ENCODE results near the gene VPS37B. TPM values are rescaled to one million over a fixed set of nuclear protein-coding genes. Genes with fewer than 3 reads are reported as not detected.

Gene VPS37B
- total RNA-seq, 1 experiment from 2014 or later, result not detected

DNA sequence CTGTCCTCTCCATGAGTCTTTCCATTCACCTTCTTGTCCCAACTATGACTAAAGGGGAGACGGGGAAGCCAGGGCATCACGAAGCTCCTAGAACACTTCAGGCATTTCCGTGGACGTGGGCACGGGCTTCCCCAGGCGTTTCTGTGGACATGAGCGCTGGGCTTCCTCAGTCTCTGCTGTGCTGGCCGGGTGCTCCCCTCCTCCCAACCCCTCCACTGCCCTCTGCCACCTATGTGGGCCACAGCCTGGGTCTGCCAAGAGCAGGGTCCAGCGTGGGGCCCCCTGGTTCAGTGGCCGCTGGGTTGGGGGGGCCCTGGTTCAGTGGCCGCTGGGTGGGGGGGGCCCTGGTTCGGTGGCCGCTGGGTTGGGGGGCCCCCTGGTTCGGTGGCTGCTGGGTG lies 45.9 kb downstream of the VPS37B start:
- Histone ChIP-seq H3K79me2 (ENCODE audit: low read length) (no peaks in the 10 kb centered on the region), H3K36me3 (ENCODE audit: insufficient read depth, low read length) (no peaks in the 10 kb centered on the region)

GRCh38 chr12:122849352-122850047 lies 46.4 kb downstream of the VPS37B start:
- Histone ChIP-seq H3K9ac (ENCODE audit: low read length) (no peak overlapping the region), H3K4me3 (ENCODE audit: low read length) (no peak overlapping the region), H4K20me1 (ENCODE audit: insufficient read depth, low read depth, low read length) (no peaks in the 10 kb centered on the region; the same call in 1 of the 2 replicates), H3K79me2 (ENCODE audit: low read length) (no peaks in the 10 kb centered on the region), H3K9me2 (replicated peaks; ENCODE audit: insufficient read depth, low read length) (no peaks in the 10 kb centered on the region), H3K27ac (ENCODE audit: low read length) (no peak overlapping the region), H2AFZ (ENCODE audit: low read length) (no peak overlapping the region), H3K36me3 (ENCODE audit: insufficient read depth, low read length) (no peaks in the 10 kb centered on the region), H3K4me2 (ENCODE audit: low read depth, low read length, poor library complexity, severe bottlenecking) (no peak overlapping the region), H3K4me1 (ENCODE audit: low read length) (no peaks in the 10 kb centered on the region), H3K9me3 (ENCODE audit: low read length) (no peaks in the 10 kb centered on the region), H3K27me3 (ENCODE audit: low read length) (no peaks in the 10 kb centered on the region)
- no peak for DNase-seq

More for the DNA sequence above, 45.9 kb downstream of the VPS37B start:
- Histone ChIP-seq H3K4me2 (ENCODE audit: low read depth, low read length, poor library complexity, severe bottlenecking) (no peak overlapping the region), H3K9ac (ENCODE audit: low read length) (no peak overlapping the region), H3K9me3 (ENCODE audit: low read length) (no peaks in the 10 kb centered on the region), H2AFZ (ENCODE audit: low read length) (no peak overlapping the region), H3K27me3 (ENCODE audit: low read length) (no peaks in the 10 kb centered on the region), H3K4me1 (ENCODE audit: low read length) (no peaks in the 10 kb centered on the region), H3K27ac (ENCODE audit: low read length) (no peak overlapping the region), H4K20me1 (ENCODE audit: insufficient read depth, low read depth, low read length) (no peaks in the 10 kb centered on the region; the same call in 1 of the 2 replicates), H3K4me3 (ENCODE audit: low read length) (no peak overlapping the region), H3K9me2 (replicated peaks; ENCODE audit: insufficient read depth, low read length) (no peaks in the 10 kb centered on the region)
- no peak for DNase-seq

- Histone ChIP-seq H2AFZ (ENCODE audit: low read length) (no peak overlapping the region), H4K20me1 (ENCODE audit: insufficient read depth, low read depth, low read length) (no peaks in the 10 kb centered on the region; the same call in 1 of the 2 replicates), H3K27ac (ENCODE audit: low read length) (no peak overlapping the region), H3K79me2 (ENCODE audit: low read length) (no peaks in the 10 kb centered on the region), H3K4me3 (ENCODE audit: low read length) (no peak overlapping the region), H3K9ac (ENCODE audit: low read length) (no peak overlapping the region), H3K9me2 (replicated peaks; ENCODE audit: insufficient read depth, low read length) (no peaks in the 10 kb centered on the region), H3K36me3 (ENCODE audit: insufficient read depth, low read length) (no peaks in the 10 kb centered on the region), H3K27me3 (ENCODE audit: low read length) (no peaks in the 10 kb centered on the region), H3K4me2 (ENCODE audit: low read depth, low read length, poor library complexity, severe bottlenecking) (no peak overlapping the region), H3K4me1 (ENCODE audit: low read length) (no peaks in the 10 kb centered on the region), H3K9me3 (ENCODE audit: low read length) (no peaks in the 10 kb centered on the region)
- no peak for DNase-seq
Observed at GRCh38 chr12:122848471-122849351, 47.2 kb downstream of the VPS37B start.

DNA sequence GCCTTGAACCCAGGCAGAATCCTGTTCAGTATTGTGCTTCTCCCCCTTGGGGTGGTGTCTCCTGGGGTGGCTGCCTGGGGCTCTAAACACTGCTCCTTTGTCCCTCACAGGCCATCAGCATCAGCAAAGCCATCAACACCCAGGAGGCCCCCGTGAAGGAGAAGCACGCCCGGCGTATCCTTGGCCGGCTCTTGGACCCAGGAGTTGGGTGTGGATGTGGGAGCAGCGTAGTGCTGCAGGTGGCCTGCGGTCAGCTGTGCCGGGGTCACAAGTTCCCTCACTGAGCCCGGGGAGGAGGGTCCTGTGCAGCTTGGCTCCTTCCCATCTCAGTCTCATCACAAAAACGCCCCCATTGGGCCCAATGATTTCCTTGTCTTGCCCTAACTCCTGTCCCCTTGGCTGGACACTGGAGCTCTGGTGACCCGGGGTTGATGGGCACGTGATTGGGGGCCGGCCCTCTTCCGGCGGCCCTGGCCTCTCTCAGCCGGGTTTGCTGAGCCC lies 48.0 kb downstream of the VPS37B start:
- H3K36me3 ChIP-seq (ENCODE audit: insufficient read depth, low read length), result no peaks in the 10 kb centered on the region
- H3K27me3 ChIP-seq (ENCODE audit: low read length), result no peaks in the 10 kb centered on the region

GRCh38 chr12:122847516-122847836 lies 48.4 kb downstream of the VPS37B start:
- no peak overlapping the region for H3K27ac ChIP-seq (ENCODE audit: low read length)
- H3K9me2 ChIP-seq (replicated peaks; ENCODE audit: insufficient read depth, low read length), result no peaks in the 10 kb centered on the region
- H2AFZ ChIP-seq (ENCODE audit: low read length), result no peak overlapping the region
- no peak overlapping the region for H3K4me3 ChIP-seq (ENCODE audit: low read length)
- no peaks in the 10 kb centered on the region for H3K79me2 ChIP-seq (ENCODE audit: low read length)
- no peaks in the 10 kb centered on the region for H3K9me3 ChIP-seq (ENCODE audit: low read length)
- no peaks in the 10 kb centered on the region for H3K4me1 ChIP-seq (ENCODE audit: low read length)
- H3K4me2 ChIP-seq (ENCODE audit: low read depth, low read length, poor library complexity, severe bottlenecking), result no peak overlapping the region
- H3K9ac ChIP-seq (ENCODE audit: low read length), result no peak overlapping the region
- H3K36me3 ChIP-seq (ENCODE audit: insufficient read depth, low read length), result no peaks in the 10 kb centered on the region
- no peaks in the 10 kb centered on the region; the same call in 1 of the 2 replicates for H4K20me1 ChIP-seq (ENCODE audit: insufficient read depth, low read depth, low read length)
- H3K27me3 ChIP-seq (ENCODE audit: low read length), result no peaks in the 10 kb centered on the region
- DNase-seq, result no peak

More for the DNA sequence above, 48.0 kb downstream of the VPS37B start:
- Histone ChIP-seq H4K20me1 (ENCODE audit: insufficient read depth, low read depth, low read length) (no peaks in the 10 kb centered on the region; the same call in 1 of the 2 replicates), H3K27ac (ENCODE audit: low read length) (no peak overlapping the region), H3K9me3 (ENCODE audit: low read length) (no peaks in the 10 kb centered on the region), H3K4me1 (ENCODE audit: low read length) (no peaks in the 10 kb centered on the region), H3K79me2 (ENCODE audit: low read length) (no peaks in the 10 kb centered on the region), H2AFZ (ENCODE audit: low read length) (no peak overlapping the region), H3K4me2 (ENCODE audit: low read depth, low read length, poor library complexity, severe bottlenecking) (no peak overlapping the region), H3K4me3 (ENCODE audit: low read length) (no peak overlapping the region), H3K9me2 (replicated peaks; ENCODE audit: insufficient read depth, low read length) (no peaks in the 10 kb centered on the region), H3K9ac (ENCODE audit: low read length) (no peak overlapping the region)
- DNase-seq, result no peak

- no peak for DNase-seq
- Histone ChIP-seq H4K20me1 (ENCODE audit: insufficient read depth, low read depth, low read length) (peaks cover 5% of the 10 kb centered on the region; the same call in 1 of the 2 replicates), H3K4me1 (ENCODE audit: low read length) (no peaks in the 10 kb centered on the region), H3K27me3 (ENCODE audit: low read length) (no peaks in the 10 kb centered on the region), H2AFZ (ENCODE audit: low read length) (no peak overlapping the region), H3K36me3 (ENCODE audit: insufficient read depth, low read length) (no peaks in the 10 kb centered on the region), H3K9ac (ENCODE audit: low read length) (no peak overlapping the region), H3K4me3 (ENCODE audit: low read length) (no peak overlapping the region), H3K79me2 (ENCODE audit: low read length) (no peaks in the 10 kb centered on the region), H3K9me2 (replicated peaks; ENCODE audit: insufficient read depth, low read length) (no peaks in the 10 kb centered on the region), H3K27ac (ENCODE audit: low read length) (no peak overlapping the region), H3K4me2 (ENCODE audit: low read depth, low read length, poor library complexity, severe bottlenecking) (no peak overlapping the region), H3K9me3 (ENCODE audit: low read length) (no peaks in the 10 kb centered on the region)
Observed at GRCh38 chr12:122846622-122847515, 49.1 kb downstream of the VPS37B start.

- Histone ChIP-seq H3K4me1 (ENCODE audit: low read length) (no peaks in the 10 kb centered on the region), H3K79me2 (ENCODE audit: low read length) (no peaks in the 10 kb centered on the region), H3K36me3 (ENCODE audit: insufficient read depth, low read length) (no peaks in the 10 kb centered on the region), H3K27ac (ENCODE audit: low read length) (no peak overlapping the region), H3K9me2 (replicated peaks; ENCODE audit: insufficient read depth, low read length) (no peaks in the 10 kb centered on the region), H3K9ac (ENCODE audit: low read length) (no peak overlapping the region), H3K9me3 (ENCODE audit: low read length) (no peaks in the 10 kb centered on the region), H3K27me3 (ENCODE audit: low read length) (no peaks in the 10 kb centered on the region), H3K4me2 (ENCODE audit: low read depth, low read length, poor library complexity, severe bottlenecking) (no peak overlapping the region), H4K20me1 (ENCODE audit: insufficient read depth, low read depth, low read length) (peaks cover 9% of the 10 kb centered on the region; the same call in 1 of the 2 replicates), H2AFZ (ENCODE audit: low read length) (no peak overlapping the region), H3K4me3 (ENCODE audit: low read length) (no peak overlapping the region)
- no peak for DNase-seq
Observed at GRCh38 chr12:122845865-122846621, 49.9 kb downstream of the VPS37B start.

All from Karpas-422 (cell line).